H1 (cell line): ENCODE results near the gene VEPH1. TPM values are rescaled to one million over a fixed set of nuclear protein-coding genes. Genes with fewer than 3 reads are reported as not detected.

Source experiments
- CTCF ChIA-PET: fragments of 300-600 bp; sonication (Branson Sonifier 250); formaldehyde crosslinking; loops from one replicate; lab custom pipeline; 2021; ENCODE audit not compliant: partially characterized antibody; lab: Charles Lee
- POLR2A ChIA-PET: fragments of 300-600 bp; sonication (Branson Sonifier 250); formaldehyde crosslinking; loops from one replicate; lab custom pipeline; 2021; ENCODE audit warnings: inconsistent platforms; ENCODE audit not compliant: partially characterized antibody; lab: Charles Lee
- DNase-seq, 2 experiments: peaks; one replicate each; pipeline versions ENCODE4 v3.0.0 to v3.0.0-alpha.2; 2010 to 2022; ENCODE audit warnings: low spot score in 2 of 2, low read depth in 1 of 2, mixed read lengths in 1 of 2
- FAIRE-seq: peaks from 2 replicates; lab custom pipeline; 2011; peaks lifted over from hg19 to GRCh38; lab: Jason Lieb, UNC
- H2AFZ ChIP-seq: 2 replicates; pipeline ENCODE4 v1.8.1; 2012; ENCODE audit warnings: low read length, inconsistent platforms
- H2AK5ac ChIP-seq: 2 replicates; pipeline ENCODE4 v1.6.1; 2013; ENCODE audit warnings: low read depth, low read length
- H2BK120ac ChIP-seq: replicated peaks from 2 replicates; pipeline ENCODE3; 2013; ENCODE audit warnings: low read depth, low read length, inconsistent platforms
- H2BK12ac ChIP-seq: 2 replicates; pipeline ENCODE4 v1.6.1; 2013; ENCODE audit warnings: low read depth, low read length
- H2BK15ac ChIP-seq: 2 replicates; pipeline ENCODE4 v1.6.1; 2013; ENCODE audit warnings: low read length
- H2BK20ac ChIP-seq: 2 replicates; pipeline ENCODE4 v1.6.1; 2013; ENCODE audit warnings: low read length
- H2BK5ac ChIP-seq: 2 replicates; pipeline ENCODE4 v1.6.1; 2013; ENCODE audit warnings: low read depth, low read length
- H3K14ac ChIP-seq: 2 replicates; pipeline ENCODE4 v1.6.1; 2013; ENCODE audit warnings: inconsistent platforms; ENCODE audit not compliant: insufficient read length
- H3K18ac ChIP-seq: 2 replicates; pipeline ENCODE4 v1.6.1; 2013; ENCODE audit warnings: low read length; ENCODE audit errors: extremely low read depth
- H3K23ac ChIP-seq: 2 replicates; pipeline ENCODE4 v1.6.1; 2013; ENCODE audit warnings: inconsistent platforms; ENCODE audit not compliant: insufficient read length
- H3K23me2 ChIP-seq: 2 replicates; pipeline ENCODE4 v1.6.1; 2013; ENCODE audit warnings: low read depth, low read length
- H3K27ac ChIP-seq: 2 replicates; pipeline ENCODE4 v1.6.1; 2011; ENCODE audit warnings: low read depth, low read length, inconsistent platforms
- H3K27me3 ChIP-seq, 4 experiments: replicated peaks in 1 of 4; 1 replicate in 1 of 4; 2 replicates in 3 of 4; pipeline versions ENCODE4 v1.6.1 to v1.8.1; 2011 to 2013; ENCODE audit warnings: low read length in 3 of 4, mild to moderate bottlenecking in 3 of 4, inconsistent platforms in 2 of 4, mixed read lengths in 2 of 4, moderate library complexity in 1 of 4; ENCODE audit not compliant: control insufficient read depth in 3 of 4, insufficient read depth in 3 of 4; ENCODE audit errors: extremely low read depth in 1 of 4
- H3K36me3 ChIP-seq, 4 experiments: 2 replicates each; pipeline versions ENCODE4 v1.6.1 to v1.8.1; 2011 to 2013; ENCODE audit warnings: mild to moderate bottlenecking in 4 of 4, low read length in 3 of 4, moderate library complexity in 2 of 4, control low read depth in 1 of 4, inconsistent platforms in 1 of 4; ENCODE audit not compliant: insufficient read depth in 4 of 4, control insufficient read depth in 2 of 4
- H3K4ac ChIP-seq: replicated peaks from 2 replicates; pipeline ENCODE3; 2013; ENCODE audit warnings: low read length, low read depth, mixed read lengths, inconsistent platforms; ENCODE audit not compliant: insufficient read length
- H3K4me1 ChIP-seq, 4 experiments: replicated peaks in 1 of 4; 1 replicate in 1 of 4; 2 replicates in 3 of 4; pipeline versions ENCODE4 v1.6.1 to v1.8.1; 2011 to 2013; ENCODE audit warnings: low read length in 3 of 4, inconsistent platforms in 2 of 4, mixed read lengths in 1 of 4; ENCODE audit not compliant: insufficient read depth in 4 of 4, control insufficient read depth in 3 of 4
- H3K4me2 ChIP-seq, 2 experiments: 2 replicates each; pipeline versions ENCODE4 v1.6.1 to v1.8.1; 2011 to 2013; ENCODE audit warnings: low read depth in 2 of 2, low read length in 2 of 2, control low read depth in 1 of 2, inconsistent platforms in 1 of 2, mild to moderate bottlenecking in 1 of 2; ENCODE audit not compliant: insufficient read depth in 1 of 2
- H3K4me3 ChIP-seq, 4 experiments: fragments of 200-600, 300-600 bp in 1 of 4; sonication (generic), shearing (Covaris generic), sonication (Bioruptor Twin) in 1 of 4; 2 replicates each; pipeline versions ENCODE4 v1.5.1 to v1.8.1; 2011 to 2016; ENCODE audit warnings: low read length in 4 of 4, low read depth in 3 of 4, control low read depth in 2 of 4, inconsistent platforms in 2 of 4, mild to moderate bottlenecking in 2 of 4, mixed read lengths in 1 of 4, moderate library complexity in 1 of 4; ENCODE audit not compliant: insufficient read depth in 2 of 4; ENCODE audit errors: extremely low read depth in 1 of 4
- H3K56ac ChIP-seq: replicated peaks from 2 replicates; pipeline ENCODE3; 2013; ENCODE audit warnings: low read depth, mild to moderate bottlenecking, mixed read lengths, low read length, inconsistent platforms; ENCODE audit not compliant: insufficient read length
- H3K79me1 ChIP-seq: 2 replicates; pipeline ENCODE4 v1.6.1; 2013; ENCODE audit warnings: low read depth, low read length, control low read depth
- H3K79me2 ChIP-seq, 2 experiments: 2 replicates each; pipeline versions ENCODE4 v1.6.1 to v1.8.1; 2012 to 2013; ENCODE audit warnings: low read length in 2 of 2, mild to moderate bottlenecking in 2 of 2, inconsistent platforms in 1 of 2; ENCODE audit not compliant: insufficient read depth in 2 of 2, control insufficient read depth in 1 of 2
- H3K9ac ChIP-seq, 4 experiments: replicated peaks in 1 of 4; 1 replicate in 1 of 4; 2 replicates in 3 of 4; pipeline versions ENCODE4 v1.6.1 to v1.8.1; 2011 to 2013; ENCODE audit warnings: low read depth in 3 of 4, low read length in 3 of 4, control low read depth in 2 of 4, mild to moderate bottlenecking in 2 of 4, moderate library complexity in 2 of 4, inconsistent platforms in 1 of 4; ENCODE audit errors: extremely low read depth in 1 of 4
- H3K9me3 ChIP-seq, 2 experiments: 2 replicates each; pipeline versions ENCODE4 v1.6.1 to v1.8.1; 2012 to 2013; ENCODE audit warnings: mild to moderate bottlenecking in 2 of 2, moderate library complexity in 2 of 2, control low read depth in 1 of 2, inconsistent platforms in 1 of 2, low read depth in 1 of 2, low read length in 1 of 2, mixed read lengths in 1 of 2; ENCODE audit not compliant: insufficient read depth in 2 of 2
- H4K20me1 ChIP-seq, 2 experiments: replicated peaks in 1 of 2; 2 replicates each; pipeline versions ENCODE3 to v1.8.1; 2011 to 2013; ENCODE audit warnings: inconsistent platforms in 2 of 2, low read length in 2 of 2, mild to moderate bottlenecking in 1 of 2; ENCODE audit not compliant: insufficient read depth in 2 of 2, control insufficient read depth in 1 of 2
- H4K5ac ChIP-seq: 2 replicates; pipeline ENCODE4 v1.6.1; 2013; ENCODE audit warnings: low read length, low read depth, mixed read lengths, inconsistent platforms; ENCODE audit not compliant: insufficient read length
- H4K8ac ChIP-seq: 2 replicates; pipeline ENCODE4 v1.8.0; 2013; ENCODE audit warnings: mild to moderate bottlenecking, moderate library complexity, low read length, inconsistent platforms; ENCODE audit not compliant: insufficient read depth; ENCODE audit errors: extremely low read depth
- H4K91ac ChIP-seq: replicated peaks from 2 replicates; pipeline ENCODE3; 2013; ENCODE audit warnings: low read length, mixed read lengths, inconsistent platforms; ENCODE audit not compliant: insufficient read length
- CREB1 ChIP-seq: IDR thresholded peaks from 2 replicates; pipeline ENCODE4 v1.6.1; 2012; ENCODE audit warnings: inconsistent platforms
- E2F6 ChIP-seq: IDR thresholded peaks from 2 replicates; pipeline ENCODE4 v1.6.1; 2012; ENCODE audit warnings: inconsistent platforms
- EZH2 ChIP-seq: fragments of 200-600 bp; sonication (generic); IDR thresholded peaks from 2 replicates; pipeline ENCODE4 v1.7.1; 2012; ENCODE audit warnings: low read depth, mild to moderate bottlenecking, moderate library complexity, low read length, inconsistent platforms; ENCODE audit not compliant: severe bottlenecking
- USF2 ChIP-seq: IDR thresholded peaks from 2 replicates; pipeline ENCODE4 v1.6.1; 2011; ENCODE audit warnings: low read length, improper control_type of control experiment
- WGBS, 2 experiments: shearing (Covaris generic) in 1 of 2; methylation state at CpG; one replicate each; pipeline versions ENCODE4 v1.1.6 to v1.1.7; 2013 to 2015; ENCODE audit warnings: low lambda C conversion rate in 2 of 2, mixed read lengths in 2 of 2, inconsistent platforms in 1 of 2, low coverage in 1 of 2, missing lambda C conversion rate in 1 of 2; ENCODE audit not compliant: insufficient replicate concordance in 2 of 2, insufficient coverage in 1 of 2, insufficient read length in 1 of 2; ENCODE audit errors: extremely low coverage in 1 of 2, missing lambda C conversion rate in 1 of 2; 5-methylcytosine and 5-hydroxymethylcytosine counted together
- polyA plus RNA-seq, 7 experiments: library from polyadenylated mRNA; depleted of rRNA in 3 of 7; stranded (reverse) in 5 of 7; unstranded in 2 of 7; fragments of >200 nt in 5 of 7; fragments of 200-250 nt in 2 of 7; gene quantifications; 1 replicate in 5 of 7; 2 replicates in 1 of 7; 4 replicates in 1 of 7; pipeline versions ENCODE4 v1.2.1 to v1.2.3, GENCODE V29; 2011 to 2013; ENCODE audit warnings: missing spikeins in 2 of 7, mixed read lengths in 2 of 7
- total RNA-seq: library from RNA; stranded (reverse); fragmentation: NEBNext Ultra II Directional; extraction: Animal tissue kit (Norgen Biotek cat#: 25700); gene quantifications from 2 replicates; pipeline ENCODE4 v1.2.1, GENCODE V29; 2021

VEPH1 gene
- total and polyA plus RNA-seq, 2 of the 8 experiments (the other 6 are each of a cell fraction or from before 2014, with no cell fraction given), result 12.0 to 18.3 TPM

- H3K36me3 ChIP-seq, result no peaks in the 10 kb centered on the region
- TF ChIP-seq E2F6, result no peak
- no peak for TF ChIP-seq EZH2
- TF ChIP-seq CREB1, result no peak
- no peak for TF ChIP-seq USF2
Measured at GRCh38 chr3:157285141-157285540, 218.1 kb downstream of the VEPH1 start.

More at GRCh38 chr3:157285141-157285540, 218.1 kb downstream of the VEPH1 start:
- ChIA-PET CTCF (no interaction called here), POLR2A (no interaction called here)
- Histone ChIP-seq H2AK5ac (no peak overlapping the region), H3K9me3 (no peaks in the 10 kb centered on the region), H3K4me1 (no peaks in the 10 kb centered on the region), H3K4me2 (no peak overlapping the region), H3K4me3 (no peak overlapping the region), H3K9ac (no peak overlapping the region), H2BK12ac (no peak overlapping the region), H3K23me2 (no peaks in the 10 kb centered on the region; the same call in 1 of the 2 replicates), H4K5ac (no peak overlapping the region), H2BK15ac (no peak overlapping the region), H3K18ac (no peak overlapping the region), H3K23ac (no peak overlapping the region), H4K8ac (no peak overlapping the region), H3K27me3 (no peaks in the 10 kb centered on the region; a peak in 1 of 7 replicates), H4K91ac (no peak overlapping the region), H3K79me2 (no peaks in the 10 kb centered on the region), H2BK120ac (no peak overlapping the region), H2BK5ac (no peak overlapping the region), H3K79me1 (no peaks in the 10 kb centered on the region), H3K14ac (no peak overlapping the region), H2BK20ac (no peak overlapping the region), H3K56ac (no peak overlapping the region), H3K27ac (no peak overlapping the region; the same call in 1 of the 2 replicates), H4K20me1 (no peaks in the 10 kb centered on the region), H3K4ac (no peak overlapping the region), H2AFZ (no peak overlapping the region)
- FAIRE-seq (no peak), DNase-seq (no peak)
- WGBS, 2 experiments, result 90% methylated on average over 4 of the region's 4 CpGs; no CpG with 5 or more reads in 1 of the 2 experiments
